ENCODE measurements around the gene ZBTB3.

GRCh38 chr11:62707277-62707861, 46.6 kb downstream of the ZBTB3 start, which contains the start of the genes BSCL2 and GNG3:
- no peak for TF ChIP-seq RAD21 (IDR thresholded peaks at IDR 0.05)
- no peak for TF ChIP-seq CTCF (IDR thresholded peaks at IDR 0.05; ENCODE audit: low read depth, low read length, missing input control)
- no peak for TF ChIP-seq TAF1 (conservative IDR thresholded peaks at IDR 0.05)
- TF ChIP-seq JUND (IDR thresholded peaks at IDR 0.05) = no peak
- TF ChIP-seq MAX (IDR thresholded peaks at IDR 0.05) = no peak
- no peak for TF ChIP-seq EGR1 (IDR thresholded peaks at IDR 0.05; ENCODE audit: low read depth in 2 of 2)
- no peak for TF ChIP-seq GABPA (IDR thresholded peaks at IDR 0.05 in 1 of 2, conservative IDR thresholded peaks at IDR 0.05 in 1 of 2)
